GM12891 (cell line): ENCODE data around the gene PGGHG.

Experiments used
- DNase-seq: peaks from one replicate; pipeline ENCODE4 v3.0.0; 2011; ENCODE audit warnings: low spot score; ENCODE audit not compliant: insufficient read length
- FAIRE-seq: peaks from 2 replicates; lab custom pipeline; 2011; peaks lifted over from hg19 to GRCh38; lab: Jason Lieb, UNC
- PAX5 ChIP-seq: IDR thresholded peaks from 2 replicates; pipeline ENCODE4 v1.6.1; 2011; ENCODE audit warnings: low read length, moderate library complexity, mild to moderate bottlenecking; ENCODE audit not compliant: insufficient read depth, severe bottlenecking
- POLR2A ChIP-seq: IDR thresholded peaks from 2 replicates; pipeline ENCODE4 v1.6.1; 2011; ENCODE audit warnings: low read depth, low read length, control low read depth
- POLR2AphosphoS5 ChIP-seq: IDR thresholded peaks from 2 replicates; pipeline ENCODE4 v1.6.1; 2011; ENCODE audit warnings: low read depth, low read length, control low read depth
- POU2F2 ChIP-seq: IDR thresholded peaks from 2 replicates; pipeline ENCODE4 v1.6.1; 2011; ENCODE audit warnings: low read depth, mild to moderate bottlenecking, control low read depth, low read length, moderate library complexity
- SPI1 ChIP-seq: IDR thresholded peaks from 2 replicates; pipeline ENCODE4 v1.6.1; 2011; ENCODE audit warnings: low read depth, low read length, control low read depth
- TAF1 ChIP-seq: IDR thresholded peaks from 2 replicates; pipeline ENCODE4 v1.6.1; 2011; ENCODE audit warnings: low read depth, low read length, control low read depth

Gene PGGHG

DNA sequence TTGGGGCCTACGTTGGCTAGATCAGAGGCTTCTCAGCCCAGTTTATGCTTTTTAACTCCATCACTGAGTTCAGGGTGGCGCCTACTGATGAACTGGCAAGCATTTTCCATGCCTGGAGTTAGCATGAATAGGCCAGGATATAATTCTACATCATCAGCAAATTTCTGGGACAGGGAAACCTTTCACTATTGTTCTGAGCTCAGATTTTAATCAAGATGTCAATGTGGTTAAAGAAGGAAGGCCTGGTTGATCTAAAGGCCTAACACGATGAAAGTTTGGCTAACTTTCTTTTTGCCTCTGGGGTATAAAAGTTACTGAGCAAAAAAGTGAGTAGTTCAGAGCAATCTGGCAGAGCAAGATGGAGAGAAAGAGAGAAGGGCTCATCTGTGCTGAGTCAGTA, 53.4 kb downstream of the PGGHG start:
- TF ChIP-seq POLR2A, result no peak
- TF ChIP-seq PAX5, result no peak
- no peak for TF ChIP-seq TAF1
- no peak for DNase-seq
- no peak for FAIRE-seq

DNA sequence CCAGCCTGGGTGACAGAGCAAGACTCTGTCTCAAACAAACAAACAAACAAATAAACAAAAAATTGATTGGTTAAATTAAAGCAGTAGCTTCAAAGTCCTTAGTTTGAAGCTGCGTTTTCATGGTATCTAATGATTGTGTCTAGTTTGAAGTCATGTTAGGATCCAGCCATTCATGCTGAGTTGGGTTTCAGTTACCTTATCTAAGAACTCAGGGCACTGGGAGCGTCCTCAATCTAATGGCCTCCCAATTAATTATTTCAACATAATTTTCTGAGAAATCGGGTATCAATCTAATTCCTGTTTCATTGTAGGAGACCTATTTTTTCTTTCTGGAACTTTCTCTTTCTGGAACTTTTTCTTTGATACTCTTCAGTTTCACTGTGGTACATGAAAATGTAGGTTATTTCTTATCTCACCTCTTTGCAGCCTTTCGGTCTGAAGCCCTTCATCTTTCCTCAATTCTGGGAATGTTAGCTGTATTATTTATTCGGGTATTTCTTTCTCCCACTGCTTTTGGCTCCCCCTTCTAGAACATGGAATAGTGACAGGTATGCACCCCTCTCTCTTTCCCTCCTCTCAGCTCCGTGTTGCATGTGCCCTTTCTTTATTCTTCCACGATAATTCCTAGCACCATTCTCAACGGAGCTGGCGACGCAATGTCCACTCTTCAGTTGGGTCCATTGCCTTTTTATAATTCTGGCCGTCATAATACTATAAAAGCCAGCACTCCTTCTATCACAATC, 56.1 kb downstream of the PGGHG start:
- TF ChIP-seq POLR2A (no peak), SPI1 (no peak), PAX5 (no peak), TAF1 (no peak), POLR2AphosphoS5 (no peak), POU2F2 (no peak)
- DNase-seq (no peak), FAIRE-seq (no peak)
